Activated T-helper 1 cell treated with anti-CD3 and anti-CD28 coated beads, Interleukin-12 subunit alpha, Interleukin-12 subunit beta, Interleukin-2, Interleukin-4 antibody, amounts not matched to agents 30 ng/mL and 10 ng/mL and 1 ng/mL, durations not matched to agents 14 hours and 24 hours and 36 hours (primary cell): ENCODE measurements around the gene IL1RAP. TPM values are rescaled to one million over a fixed set of nuclear protein-coding genes. Genes with fewer than 3 reads are reported as not detected.
"Not testable (repeated sequence)": the region's sequence is repeated elsewhere in the genome, so short reads cannot be mapped to it uniquely, and the experiment has no call there.

Source experiments
- DNase-seq: peaks from one replicate; pipeline ENCODE4 v3.0.0; 2021; ENCODE audit warnings: low spot score
- H3K27ac Mint-ChIP-seq: one replicate; pipeline ENCODE4 v1.8.0; 2021; ENCODE audit warnings: mild to moderate bottlenecking, mixed read lengths
- H3K27me3 Mint-ChIP-seq: one replicate; pipeline ENCODE4 v1.8.0; 2022; ENCODE audit warnings: mild to moderate bottlenecking, moderate library complexity, mixed read lengths; ENCODE audit not compliant: insufficient read depth
- H3K36me3 Mint-ChIP-seq: one replicate; pipeline ENCODE4 v1.8.0; 2021; ENCODE audit warnings: low read depth, mixed read lengths
- H3K4me1 Mint-ChIP-seq: one replicate; pipeline ENCODE4 v1.8.0; 2021; ENCODE audit warnings: low read depth, mixed read lengths
- H3K4me3 Mint-ChIP-seq: one replicate; pipeline ENCODE4 v1.8.0; 2021; ENCODE audit warnings: mild to moderate bottlenecking, moderate library complexity, mixed read lengths
- H3K9me3 Mint-ChIP-seq: one replicate; pipeline ENCODE4 v1.8.0; 2021; ENCODE audit warnings: mixed read lengths
- intact Hi-C: fragments of 100-400 bp; cut with micrococcal nuclease; formaldehyde crosslinking; loops from one replicate; pipeline ENCODE4 v1.15.1; 2024
- total RNA-seq: library from RNA; stranded (reverse); gene quantifications from 2 replicates; pipeline ENCODE4 v1.2.3, GENCODE V29; 2022

IL1RAP gene, protein sequence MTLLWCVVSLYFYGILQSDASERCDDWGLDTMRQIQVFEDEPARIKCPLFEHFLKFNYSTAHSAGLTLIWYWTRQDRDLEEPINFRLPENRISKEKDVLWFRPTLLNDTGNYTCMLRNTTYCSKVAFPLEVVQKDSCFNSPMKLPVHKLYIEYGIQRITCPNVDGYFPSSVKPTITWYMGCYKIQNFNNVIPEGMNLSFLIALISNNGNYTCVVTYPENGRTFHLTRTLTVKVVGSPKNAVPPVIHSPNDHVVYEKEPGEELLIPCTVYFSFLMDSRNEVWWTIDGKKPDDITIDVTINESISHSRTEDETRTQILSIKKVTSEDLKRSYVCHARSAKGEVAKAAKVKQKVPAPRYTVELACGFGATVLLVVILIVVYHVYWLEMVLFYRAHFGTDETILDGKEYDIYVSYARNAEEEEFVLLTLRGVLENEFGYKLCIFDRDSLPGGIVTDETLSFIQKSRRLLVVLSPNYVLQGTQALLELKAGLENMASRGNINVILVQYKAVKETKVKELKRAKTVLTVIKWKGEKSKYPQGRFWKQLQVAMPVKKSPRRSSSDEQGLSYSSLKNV
- 26.4 and 31.6 TPM in 2 replicates for total RNA-seq

GRCh38 chr3:190513409-190514370, at the start of gene IL1RAP:
IL1RAP (plus strand) TSS chr3:190514085; CDS start chr3:190564290, 50,205 bp downstream.
- DNase-seq: peak; percentile 88
- no peaks in the 10 kb centered on the region for H3K9me3 Mint-ChIP-seq
- H3K36me3 Mint-ChIP-seq: peaks cover 17% of the 10 kb centered on the region
- intact Hi-C loops: loop anchor here (1.0 to 10.0 kb wide), 9 partner anchors 22 to 1189 kb away; partner anchors contain the start of gene UTS2B
- H3K27me3 Mint-ChIP-seq: peaks cover 3% of the 10 kb centered on the region
- H3K4me3 Mint-ChIP-seq: peak within 1 kb of the TSS; percentile 89
- H3K27ac Mint-ChIP-seq: peak within 1 kb of the TSS; percentile 98
- H3K4me1 Mint-ChIP-seq: peaks cover 50% of the 10 kb centered on the region

- no peaks in the 10 kb centered on the region for H3K36me3 Mint-ChIP-seq
- intact Hi-C loops: no loop called here
- H3K9me3 Mint-ChIP-seq: peaks cover 14% of the 10 kb centered on the region
- H3K4me3 Mint-ChIP-seq: no peak overlapping the region
- no peak for DNase-seq
- peaks cover 27% of the 10 kb centered on the region for H3K27me3 Mint-ChIP-seq
- H3K27ac Mint-ChIP-seq: no peak overlapping the region
- no peaks in the 10 kb centered on the region for H3K4me1 Mint-ChIP-seq
These were observed 46.0 kb upstream of the IL1RAP start for GRCh38 chr3:190467922-190468321.

DNA sequence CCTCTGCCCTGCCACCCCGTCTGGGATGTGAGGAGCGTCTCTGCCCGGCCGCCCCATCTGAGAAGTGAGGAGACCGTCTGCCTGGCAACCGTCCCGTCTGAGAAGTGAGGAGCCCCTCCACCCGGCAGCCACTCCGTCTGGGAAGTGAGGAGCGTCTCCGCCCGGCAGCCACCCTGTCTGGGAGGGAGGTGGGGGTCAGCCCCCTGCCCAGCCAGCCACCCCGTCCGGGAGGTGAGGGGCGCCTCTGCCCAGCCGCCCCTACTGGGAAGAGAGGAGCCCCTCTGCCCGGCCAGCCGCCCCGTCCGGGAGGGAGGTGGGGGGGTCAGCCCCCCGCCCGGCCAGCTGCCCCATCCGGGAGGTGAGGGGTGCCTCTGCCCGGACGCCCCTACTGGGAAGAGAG, 40.6 kb upstream of the IL1RAP start:
- H3K27ac Mint-ChIP-seq, H3K4me1 Mint-ChIP-seq, DNase-seq, intact Hi-C loops, H3K36me3 Mint-ChIP-seq, H3K4me3 Mint-ChIP-seq: not testable (repeated sequence)
- H3K27me3 Mint-ChIP-seq: peaks cover 17% of the 10 kb centered on the region
- H3K9me3 Mint-ChIP-seq: peaks cover 14% of the 10 kb centered on the region

DNA sequence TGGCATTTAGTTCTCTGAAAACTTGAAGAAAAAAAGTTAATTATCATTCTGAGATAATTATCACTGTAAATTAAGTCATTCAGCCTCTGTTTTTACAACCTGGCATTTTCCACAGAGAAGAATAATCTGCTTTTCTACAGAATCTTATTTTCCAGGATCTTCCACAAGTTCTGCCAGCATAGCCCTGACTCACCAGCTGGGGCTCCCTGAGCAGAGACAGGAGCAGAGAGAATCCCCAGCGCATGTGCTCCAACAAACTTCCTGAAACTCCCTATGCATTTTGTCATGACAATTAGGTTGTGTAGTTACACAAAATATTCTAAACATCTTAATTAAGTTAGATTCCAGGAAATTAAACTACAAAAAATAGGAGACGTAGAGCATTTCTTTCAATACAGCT, 32.1 kb upstream of the IL1RAP start:
- peaks cover 34% of the 10 kb centered on the region for H3K27me3 Mint-ChIP-seq
- no peak for DNase-seq
- intact Hi-C loops: no loop called here
- no peak overlapping the region for H3K4me3 Mint-ChIP-seq
- no peaks in the 10 kb centered on the region for H3K4me1 Mint-ChIP-seq
- peaks cover 5% of the 10 kb centered on the region for H3K9me3 Mint-ChIP-seq
- no peak overlapping the region for H3K27ac Mint-ChIP-seq
- H3K36me3 Mint-ChIP-seq: no peaks in the 10 kb centered on the region

- DNase-seq: no peak
- intact Hi-C loops: no loop called here
- H3K27ac Mint-ChIP-seq: no peak overlapping the region
- no peaks in the 10 kb centered on the region for H3K36me3 Mint-ChIP-seq
- H3K4me1 Mint-ChIP-seq: peaks cover 3% of the 10 kb centered on the region
- H3K4me3 Mint-ChIP-seq: no peak overlapping the region
- H3K9me3 Mint-ChIP-seq: peaks cover 5% of the 10 kb centered on the region
- H3K27me3 Mint-ChIP-seq: peaks cover 54% of the 10 kb centered on the region
These were observed 27.9 kb upstream of the IL1RAP start for GRCh38 chr3:190485830-190486532.

DNA sequence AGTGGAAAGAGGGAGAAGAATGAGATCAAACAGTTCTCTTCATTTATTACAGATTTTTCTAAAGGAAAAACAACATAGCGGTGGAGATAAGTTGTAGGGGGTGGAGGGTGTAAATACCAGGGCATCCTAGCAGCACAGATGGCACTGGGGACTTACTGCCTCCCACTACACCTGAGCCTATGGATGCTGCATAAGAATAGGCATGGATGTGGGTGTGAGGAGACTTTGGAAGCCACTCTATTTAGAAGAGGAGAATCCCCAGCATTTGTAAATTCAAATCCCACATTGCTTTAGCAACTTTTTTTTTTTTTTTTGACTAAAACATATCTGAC, 27.4 kb upstream of the IL1RAP start:
- Mint-ChIP-seq H3K27ac (no peak overlapping the region), H3K36me3 (no peaks in the 10 kb centered on the region), H3K4me1 (peaks cover 8% of the 10 kb centered on the region), H3K27me3 (peaks cover 55% of the 10 kb centered on the region), H3K9me3 (peaks cover 5% of the 10 kb centered on the region), H3K4me3 (no peak overlapping the region)
- DNase-seq: no peak
- intact Hi-C loops: no loop called here

- H3K9me3 Mint-ChIP-seq: peaks cover 2% of the 10 kb centered on the region
- intact Hi-C loops: no loop called here
- peaks cover 14% of the 10 kb centered on the region for H3K4me1 Mint-ChIP-seq
- no peaks in the 10 kb centered on the region for H3K36me3 Mint-ChIP-seq
- no peak overlapping the region for H3K27ac Mint-ChIP-seq
- no peak for DNase-seq
- peaks cover 59% of the 10 kb centered on the region for H3K27me3 Mint-ChIP-seq
- H3K4me3 Mint-ChIP-seq: no peak overlapping the region
These were observed 26.8 kb upstream of the IL1RAP start for GRCh38 chr3:190486908-190487607.

DNA sequence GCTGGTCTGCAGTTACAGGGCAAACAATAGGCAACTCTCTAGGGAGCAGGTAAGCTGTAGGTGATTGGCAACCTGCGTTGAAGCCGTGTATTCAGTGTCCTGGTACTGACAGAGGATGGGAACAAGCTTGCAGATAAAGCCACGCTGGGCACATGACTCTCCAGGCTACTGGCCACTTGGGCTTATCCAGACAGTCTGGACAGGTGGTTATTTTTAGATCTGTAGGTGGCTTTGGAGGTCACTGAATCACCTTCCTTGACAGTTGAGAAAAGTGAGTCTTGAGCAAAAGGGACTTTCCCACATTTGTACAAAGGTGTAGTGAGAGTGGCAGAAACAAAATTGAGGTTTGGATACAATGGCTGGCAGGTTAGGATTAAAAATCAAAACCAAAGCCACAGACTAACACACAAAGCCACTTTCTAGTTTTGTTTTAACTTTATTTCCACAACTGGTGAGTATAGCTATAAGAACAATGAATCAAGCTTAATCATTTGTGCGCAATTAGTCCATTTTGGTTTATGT, 22.3 kb upstream of the IL1RAP start:
- no peak overlapping the region for H3K4me3 Mint-ChIP-seq
- H3K27me3 Mint-ChIP-seq: peaks cover 67% of the 10 kb centered on the region
- H3K27ac Mint-ChIP-seq: peak overlapping the region; percentile 7
- intact Hi-C loops: loop anchor here (1.0 to 10.0 kb wide), 5 partner anchors 22 to 206 kb away; partner anchors contain the start of gene CLDN1
- no peak for DNase-seq
- H3K4me1 Mint-ChIP-seq: peaks cover 27% of the 10 kb centered on the region
- peaks cover 4% of the 10 kb centered on the region for H3K36me3 Mint-ChIP-seq
- no peaks in the 10 kb centered on the region for H3K9me3 Mint-ChIP-seq

DNA sequence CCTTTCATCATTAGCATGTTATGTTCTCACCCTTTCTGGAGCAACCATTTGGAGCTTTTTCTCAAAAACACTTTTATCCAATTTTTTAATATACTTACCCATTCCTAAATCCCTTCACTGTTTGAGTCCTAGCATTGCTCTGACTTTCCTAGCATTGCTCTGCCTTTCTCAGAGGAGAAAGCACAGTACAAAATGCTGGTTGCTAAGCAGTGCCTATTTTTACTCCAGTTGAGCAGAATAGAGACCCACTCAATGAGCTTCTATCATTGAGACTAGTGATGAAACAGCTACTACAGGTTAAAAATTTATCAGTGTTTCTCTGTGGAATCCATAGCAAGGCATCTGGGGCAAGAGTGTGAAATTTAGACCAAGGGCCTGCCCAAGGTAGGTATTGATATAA, 21.8 kb upstream of the IL1RAP start:
- intact Hi-C loops: loop anchor here (1.0 to 10.0 kb wide), 2 partner anchors 167 to 205 kb away; partner anchors contain the start of gene CLDN1
- no peaks in the 10 kb centered on the region for H3K9me3 Mint-ChIP-seq
- H3K27ac Mint-ChIP-seq: no peak overlapping the region
- peaks cover 4% of the 10 kb centered on the region for H3K36me3 Mint-ChIP-seq
- peaks cover 27% of the 10 kb centered on the region for H3K4me1 Mint-ChIP-seq
- no peak overlapping the region for H3K4me3 Mint-ChIP-seq
- peaks cover 67% of the 10 kb centered on the region for H3K27me3 Mint-ChIP-seq
- DNase-seq: no peak

DNA sequence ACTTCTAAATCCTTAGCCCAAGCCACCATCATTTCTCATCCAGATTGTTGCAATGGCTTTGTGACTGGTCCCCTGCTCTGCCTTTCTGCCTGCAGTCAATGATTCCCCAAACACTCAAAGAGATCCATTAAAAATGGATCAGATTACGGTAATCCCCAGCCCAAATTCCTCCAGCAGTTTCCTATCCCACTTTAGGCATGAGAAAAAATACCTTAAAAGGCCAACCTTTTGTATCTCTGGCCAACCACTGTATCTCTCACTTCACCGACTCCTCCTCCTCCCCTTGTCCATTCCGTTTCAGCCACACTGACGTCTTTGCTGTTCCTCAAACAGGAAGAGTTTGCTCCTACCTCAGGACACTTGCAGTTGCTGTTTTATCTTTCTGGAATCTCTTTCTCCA, 20.9 kb upstream of the IL1RAP start:
- peaks cover 69% of the 10 kb centered on the region for H3K27me3 Mint-ChIP-seq
- peaks cover 27% of the 10 kb centered on the region for H3K4me1 Mint-ChIP-seq
- intact Hi-C loops: loop anchor here (1.0 to 10.0 kb wide), 2 partner anchors 168 to 204 kb away; partner anchors contain the start of gene CLDN1
- DNase-seq: no peak
- H3K9me3 Mint-ChIP-seq: no peaks in the 10 kb centered on the region
- no peak overlapping the region for H3K4me3 Mint-ChIP-seq
- peaks cover 4% of the 10 kb centered on the region for H3K36me3 Mint-ChIP-seq
- H3K27ac Mint-ChIP-seq: no peak overlapping the region

- peaks cover 4% of the 10 kb centered on the region for H3K36me3 Mint-ChIP-seq
- intact Hi-C loops: loop anchor here (10.0 kb wide), 1 partner anchor 170 kb away; the partner anchor contains the start of gene CLDN1
- no peaks in the 10 kb centered on the region for H3K9me3 Mint-ChIP-seq
- DNase-seq: no peak
- H3K4me1 Mint-ChIP-seq: peaks cover 27% of the 10 kb centered on the region
- H3K27ac Mint-ChIP-seq: no peak overlapping the region
- H3K27me3 Mint-ChIP-seq: peaks cover 67% of the 10 kb centered on the region
- H3K4me3 Mint-ChIP-seq: no peak overlapping the region
These were observed 19.0 kb upstream of the IL1RAP start for GRCh38 chr3:190494907-190495306.
